Natural killer cell (primary cell): ENCODE results near the gene NUDCD3. TPM values are rescaled to one million over a fixed set of nuclear protein-coding genes. Genes with fewer than 3 reads are reported as not detected.

ENCODE experiments used
- ATAC-seq, 3 donors: fragments of 150-1000 bp in 2 of 3; fragments of 200-7000 bp in 1 of 3; cut with Tn5 transposase; 1 replicate in 1 of 3; 2 replicates in 2 of 3; pipeline ENCODE4 v1.10.0; 2021; ENCODE audit warnings: mild to moderate bottlenecking in 2 of 3, moderate library complexity in 2 of 3
- DNase-seq, 2 donors: peaks; one replicate each; pipeline versions ENCODE4 v3.0.0 to v3.0.0-alpha.2; 2013 to 2021; ENCODE audit warnings: mixed read lengths in 1 of 2
- H3K27ac ChIP-seq: one replicate; pipeline ENCODE4 v1.5.1; 2013; ENCODE audit warnings: mild to moderate bottlenecking, low read length
- H3K27me3 ChIP-seq: one replicate; pipeline ENCODE4 v1.6.1; 2013; ENCODE audit warnings: low read length; ENCODE audit not compliant: control insufficient read depth, insufficient read depth
- H3K36me3 ChIP-seq: one replicate; pipeline ENCODE4 v1.6.1; 2013; ENCODE audit warnings: low read length; ENCODE audit not compliant: control insufficient read depth, insufficient read depth
- H3K4me1 ChIP-seq: one replicate; pipeline ENCODE4 v1.6.1; 2013; ENCODE audit warnings: low read length; ENCODE audit not compliant: control insufficient read depth, insufficient read depth
- H3K4me3 ChIP-seq: one replicate; pipeline ENCODE4 v1.5.1; 2013; ENCODE audit warnings: low read length
- H3K9me3 ChIP-seq: one replicate; pipeline ENCODE4 v1.6.1; 2013; ENCODE audit warnings: low read length; ENCODE audit not compliant: control insufficient read depth, insufficient read depth
- H3K27ac Mint-ChIP-seq, 2 donors: one replicate each; pipeline ENCODE4 v1.8.0; 2022; ENCODE audit warnings: mild to moderate bottlenecking in 2 of 2, mixed read lengths in 2 of 2, moderate library complexity in 1 of 2
- H3K27me3 Mint-ChIP-seq, 2 donors: one replicate each; pipeline ENCODE4 v1.8.0; 2022; ENCODE audit warnings: low read depth in 2 of 2, mixed read lengths in 2 of 2
- H3K36me3 Mint-ChIP-seq: one replicate; pipeline ENCODE4 v1.8.0; 2022; ENCODE audit warnings: mixed read lengths
- H3K4me1 Mint-ChIP-seq, 2 donors: one replicate each; pipeline ENCODE4 v1.8.0; 2022; ENCODE audit warnings: mixed read lengths in 2 of 2
- H3K4me3 Mint-ChIP-seq: one replicate; pipeline ENCODE4 v1.8.0; 2022; ENCODE audit warnings: mild to moderate bottlenecking, moderate library complexity, mixed read lengths
- H3K9me3 Mint-ChIP-seq, 2 donors: one replicate each; pipeline ENCODE4 v1.8.0; 2022; ENCODE audit warnings: mixed read lengths in 2 of 2
- CTCF ChIP-seq: fragments of 200-600 bp; IDR thresholded peaks from one replicate; pipeline ENCODE4 v1.8.0; 2022; ENCODE audit warnings: antibody characterized with exemption
- WGBS: methylation state at CpG from one replicate; pipeline ENCODE4 v1.1.7; 2013; ENCODE audit warnings: missing lambda C conversion rate; ENCODE audit not compliant: insufficient coverage; 5-methylcytosine and 5-hydroxymethylcytosine counted together
- intact Hi-C: fragments of 100-400 bp; cut with micrococcal nuclease; formaldehyde crosslinking; loops from one replicate; pipeline ENCODE4 v1.14.2; 2022
- total RNA-seq, 4 donors: library from RNA; stranded (reverse); fragments of 120-200 nt in 1 of 4; gene quantifications; one replicate each; pipeline versions ENCODE4 v1.2.3 to v1.2.4, GENCODE V29; 2013 to 2022

The NUDCD3 gene
- total RNA-seq, 3 donors from 2014 or later (not counting 1 experiment from before 2014, with no cell fraction given) = 50.1 to 79.9 (median 68.7) TPM

GRCh38 chr7:44465490-44465889, 25.0 kb downstream of the NUDCD3 start:
- intact Hi-C loops = no loop called here
- WGBS = 85% methylated on average over 3 of the region's 5 CpGs
- ATAC-seq = no peak
- Histone ChIP-seq H3K27me3 (no peaks in the 10 kb centered on the region), H3K36me3 (peaks cover 11% of the 10 kb centered on the region), H3K4me1 (peaks cover 30% of the 10 kb centered on the region), H3K4me3 (no peak overlapping the region), H3K9me3 (no peaks in the 10 kb centered on the region), H3K27ac (no peak overlapping the region)
- Mint-ChIP-seq H3K36me3 (peaks cover 15% of the 10 kb centered on the region), H3K4me3 (no peak overlapping the region), H3K9me3 (no peaks in the 10 kb centered on the region), H3K27me3 (no peaks in the 10 kb centered on the region), H3K4me1 (peaks cover 62 to 68% of the 10 kb centered on the region in 2 donors), H3K27ac (peak overlapping the region in 1 of 2 donors; percentile 27)
- no peak for DNase-seq
- TF ChIP-seq CTCF = no peak

GRCh38 chr7:44463169-44463808, 27.2 kb downstream of the NUDCD3 start:
- no peaks in the 10 kb centered on the region for H3K9me3 ChIP-seq
- H3K4me3 ChIP-seq = no peak overlapping the region
- no peak for ATAC-seq
- Mint-ChIP-seq H3K27ac (no peak overlapping the region), H3K4me1 (peaks cover 59 to 61% of the 10 kb centered on the region in 2 donors), H3K27me3 (no peaks in the 10 kb centered on the region), H3K36me3 (peaks cover 12% of the 10 kb centered on the region), H3K9me3 (no peaks in the 10 kb centered on the region), H3K4me3 (no peak overlapping the region)
- H3K27ac ChIP-seq = no peak overlapping the region
- no peaks in the 10 kb centered on the region for H3K27me3 ChIP-seq
- H3K4me1 ChIP-seq = peaks cover 30% of the 10 kb centered on the region
- intact Hi-C loops = no loop called here
- TF ChIP-seq CTCF = peak; percentile 16
- peak in 1 of 2 donors; percentile 42 for DNase-seq
- peaks cover 9% of the 10 kb centered on the region for H3K36me3 ChIP-seq
- WGBS = 100% methylated on average over 1 of the region's 1 CpG

GRCh38 chr7:44461387-44461786, 29.1 kb downstream of the NUDCD3 start:
- Mint-ChIP-seq H3K27ac (peak overlapping the region; percentile 78 to 79), H3K4me1 (peaks cover 49 to 52% of the 10 kb centered on the region in 2 donors), H3K27me3 (no peaks in the 10 kb centered on the region), H3K36me3 (no peaks in the 10 kb centered on the region), H3K4me3 (peak overlapping the region; percentile 68), H3K9me3 (no peaks in the 10 kb centered on the region)
- 74% methylated on average over 2 of the region's 2 CpGs for WGBS
- H3K36me3 ChIP-seq = peaks cover 6% of the 10 kb centered on the region
- no peak for TF ChIP-seq CTCF
- intact Hi-C loops = no loop called here
- DNase-seq (peak in 1 of 2 donors; percentile 49), ATAC-seq (peak in 1 of 3 donors; percentile 25)
- no peak overlapping the region for H3K4me3 ChIP-seq
- H3K4me1 ChIP-seq = peaks cover 19% of the 10 kb centered on the region
- no peaks in the 10 kb centered on the region for H3K9me3 ChIP-seq
- no peaks in the 10 kb centered on the region for H3K27me3 ChIP-seq
- H3K27ac ChIP-seq = no peak overlapping the region

GRCh38 chr7:44460325-44460724, 30.1 kb downstream of the NUDCD3 start:
- no peak for TF ChIP-seq CTCF
- ATAC-seq (peak; percentile 90 to 98 (median 92)), DNase-seq (peak; percentile 43 to 88)
- Histone ChIP-seq H3K4me3 (no peak overlapping the region), H3K27ac (no peak overlapping the region), H3K36me3 (peaks cover 3% of the 10 kb centered on the region), H3K9me3 (no peaks in the 10 kb centered on the region), H3K4me1 (peaks cover 13% of the 10 kb centered on the region), H3K27me3 (no peaks in the 10 kb centered on the region)
- Mint-ChIP-seq H3K4me3 (peak overlapping the region; percentile 68), H3K4me1 (peaks cover 41 to 43% of the 10 kb centered on the region in 2 donors), H3K27me3 (no peaks in the 10 kb centered on the region), H3K9me3 (no peaks in the 10 kb centered on the region), H3K36me3 (no peaks in the 10 kb centered on the region), H3K27ac (peak overlapping the region; percentile 78 to 79)
- intact Hi-C loops = no loop called here
- WGBS = 0% methylated on average over 2 of the region's 3 CpGs
